HEK293 (cell line): Measurements from ENCODE around the gene WNT16.

Experiments used
- CTCF ChIA-PET: fragments of 350-600 bp; formaldehyde crosslinking; extraction: SDS; loops from one replicate; lab custom pipeline; 2021; ENCODE audit warnings: antibody characterized with exemption; lab: Yijun Ruan, JAX
- POLR2A ChIA-PET: fragments of 300-600 bp; formaldehyde crosslinking; extraction: SDS; loops from one replicate; lab custom pipeline; 2020; ENCODE audit warnings: antibody characterized with exemption, inconsistent platforms; lab: Yijun Ruan, JAX
- H3K27ac ChIP-seq: fragments of 200-500 bp; sonication (Bioruptor generic); 2 replicates; pipeline ENCODE4 v1.5.1; 2014; ENCODE audit warnings: low read depth, low read length, control low read depth, inconsistent platforms; ENCODE audit errors: extremely low read depth
- H3K36me3 ChIP-seq, 2 experiments: fragments of 200-500 bp in 1 of 2; sonication (Bioruptor generic) in 1 of 2; 1 replicate in 1 of 2; 2 replicates in 1 of 2; pipeline ENCODE4 v1.5.1; 2014 to 2017; ENCODE audit warnings: inconsistent platforms in 2 of 2, low read length in 2 of 2; ENCODE audit not compliant: control insufficient read depth in 2 of 2, insufficient read depth in 1 of 2
- H3K4me1 ChIP-seq: fragments of 200-500 bp; sonication (Bioruptor generic); 2 replicates; pipeline ENCODE4 v1.5.1; 2014; ENCODE audit warnings: mild to moderate bottlenecking, low read length, inconsistent platforms; ENCODE audit not compliant: control insufficient read depth, insufficient read depth
- H3K4me3 ChIP-seq: 2 replicates; pipeline ENCODE4 v1.5.1; 2011; ENCODE audit warnings: low read depth, mild to moderate bottlenecking, control low read depth, low read length, moderate library complexity
- H3K9me3 ChIP-seq: fragments of 200-500 bp; sonication (Bioruptor generic); 2 replicates; pipeline ENCODE4 v1.5.1; 2014; ENCODE audit warnings: low read depth, low read length, inconsistent platforms; ENCODE audit not compliant: control insufficient read depth, insufficient read depth
- BCL6B ChIP-seq: fragments of 450-650 bp; formaldehyde crosslinking; IDR thresholded peaks from 2 replicates; pipeline ENCODE4 v1.5.1; 2017; ENCODE audit warnings: missing biosample characterization, missing genetic modification characterization
- KLF7 ChIP-seq: fragments of 450-650 bp; formaldehyde crosslinking; IDR thresholded peaks from 2 replicates; pipeline ENCODE4 v1.5.1; 2016; ENCODE audit warnings: missing biosample characterization, missing genetic modification characterization, borderline replicate concordance
- MEIS1 ChIP-seq: sonication (generic); formaldehyde crosslinking; IDR thresholded peaks from 2 replicates; pipeline ENCODE4 v1.8.1; 2022; ENCODE audit warnings: missing genetic modification reagents, mild to moderate bottlenecking, borderline replicate concordance
- REST ChIP-seq: fragments of 450-650 bp; formaldehyde crosslinking; IDR thresholded peaks from 2 replicates; pipeline ENCODE4 v1.5.1; 2016; ENCODE audit warnings: missing biosample characterization, missing genetic modification characterization
- ZFP37 ChIP-seq: fragments of 450-650 bp; formaldehyde crosslinking; IDR thresholded peaks from 2 replicates; pipeline ENCODE4 v1.5.1; 2016; ENCODE audit warnings: missing biosample characterization, missing genetic modification characterization
- ZNF169 ChIP-seq: fragments of 450-650 bp; formaldehyde crosslinking; IDR thresholded peaks from 2 replicates; pipeline ENCODE4 v1.5.1; 2016; ENCODE audit warnings: missing biosample characterization, missing genetic modification characterization
- ZNF274 ChIP-seq, 2 experiments: fragments of 200-500 bp in 1 of 2; fragments of 450-650 bp in 1 of 2; sonication (Bioruptor generic) in 1 of 2; formaldehyde crosslinking in 1 of 2; IDR thresholded peaks; 2 replicates each; pipeline versions ENCODE4 v1.5.1 to v1.6.1; 2014 to 2016; ENCODE audit warnings: borderline replicate concordance in 1 of 2, inconsistent platforms in 1 of 2, low read length in 1 of 2, missing biosample characterization in 1 of 2, missing genetic modification characterization in 1 of 2
- ZNF292 ChIP-seq: fragments of 450-650 bp; formaldehyde crosslinking; IDR thresholded peaks from 2 replicates; pipeline ENCODE4 v1.5.1; 2016; ENCODE audit warnings: low read depth, missing biosample characterization, missing genetic modification characterization, borderline replicate concordance
- ZNF302 ChIP-seq: fragments of 450-650 bp; formaldehyde crosslinking; IDR thresholded peaks from 2 replicates; pipeline ENCODE4 v1.5.1; 2016; ENCODE audit warnings: missing biosample characterization, missing genetic modification characterization, low read depth
- ZNF311 ChIP-seq: fragments of 450-650 bp; formaldehyde crosslinking; IDR thresholded peaks from 2 replicates; pipeline ENCODE4 v1.5.1; 2017; ENCODE audit warnings: missing biosample characterization, missing genetic modification characterization, borderline replicate concordance
- ZNF366 ChIP-seq: fragments of 450-650 bp; formaldehyde crosslinking; conservative IDR thresholded peaks from 2 replicates; pipeline ENCODE4 v1.5.1; 2016; ENCODE audit warnings: missing biosample characterization, missing genetic modification characterization
- ZNF600 ChIP-seq: fragments of 450-650 bp; formaldehyde crosslinking; IDR thresholded peaks from 2 replicates; pipeline ENCODE4 v1.5.1; 2016; ENCODE audit warnings: missing biosample characterization, missing genetic modification characterization
- ZNF621 ChIP-seq: fragments of 450-650 bp; formaldehyde crosslinking; IDR thresholded peaks from 2 replicates; pipeline ENCODE4 v1.5.1; 2017; ENCODE audit warnings: missing biosample characterization, missing genetic modification characterization
- ZSCAN18 ChIP-seq: fragments of 450-650 bp; formaldehyde crosslinking; IDR thresholded peaks from 2 replicates; pipeline ENCODE4 v1.5.1; 2016; ENCODE audit warnings: missing biosample characterization, missing genetic modification characterization
- ZXDB ChIP-seq: fragments of 450-650 bp; formaldehyde crosslinking; IDR thresholded peaks from 2 replicates; pipeline ENCODE4 v1.5.1; 2016; ENCODE audit warnings: missing biosample characterization, missing genetic modification characterization
- TF ChIP-seq, protein P1 (sequence below): fragments of 450-650 bp; formaldehyde crosslinking; IDR thresholded peaks from 2 replicates; pipeline ENCODE4 v1.5.1; 2016; ENCODE audit warnings: missing biosample characterization, missing genetic modification characterization
- TF ChIP-seq, protein P2 (sequence below): fragments of 450-650 bp; formaldehyde crosslinking; IDR thresholded peaks from 2 replicates; pipeline ENCODE4 v1.5.1; 2016; ENCODE audit warnings: missing biosample characterization, missing genetic modification characterization, borderline replicate concordance
- TF ChIP-seq, protein P3 (sequence below): fragments of 450-650 bp; formaldehyde crosslinking; IDR thresholded peaks from 2 replicates; pipeline ENCODE4 v1.5.1; 2016; ENCODE audit warnings: missing biosample characterization, missing genetic modification characterization

WNT16 gene

GRCh38 chr7:121376979-121377378 lies 48.2 kb downstream of the WNT16 start (continued):
- TF ChIP-seq BCL6B = no peak
- no peak for TF ChIP-seq ZNF600 (tag by site-specific recombination)
- no peak for TF ChIP-seq ZNF302
- TF ChIP-seq, protein P1, sequence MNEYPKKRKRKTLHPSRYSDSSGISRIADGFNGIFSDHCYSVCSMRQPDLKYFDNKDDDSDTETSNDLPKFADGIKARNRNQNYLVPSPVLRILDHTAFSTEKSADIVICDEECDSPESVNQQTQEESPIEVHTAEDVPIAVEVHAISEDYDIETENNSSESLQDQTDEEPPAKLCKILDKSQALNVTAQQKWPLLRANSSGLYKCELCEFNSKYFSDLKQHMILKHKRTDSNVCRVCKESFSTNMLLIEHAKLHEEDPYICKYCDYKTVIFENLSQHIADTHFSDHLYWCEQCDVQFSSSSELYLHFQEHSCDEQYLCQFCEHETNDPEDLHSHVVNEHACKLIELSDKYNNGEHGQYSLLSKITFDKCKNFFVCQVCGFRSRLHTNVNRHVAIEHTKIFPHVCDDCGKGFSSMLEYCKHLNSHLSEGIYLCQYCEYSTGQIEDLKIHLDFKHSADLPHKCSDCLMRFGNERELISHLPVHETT = no peak
- no peak for TF ChIP-seq ZNF274 (IDR thresholded peaks at IDR 0.05; ENCODE audit: low read length)
- no peak for TF ChIP-seq ZNF274 (tag by site-specific recombination; IDR thresholded peaks at IDR 0.05; ENCODE audit: borderline replicate concordance)
- no peak for TF ChIP-seq REST
- no peak for TF ChIP-seq ZNF292
- no peak for TF ChIP-seq MEIS1
- TF ChIP-seq ZSCAN18 (tag by site-specific recombination) = no peak
- no peak for TF ChIP-seq KLF7 (tag by site-specific recombination)

GRCh38 chr7:121379930-121380329 lies 51.1 kb downstream of the WNT16 start:
- no peak overlapping the region for H3K27ac ChIP-seq
- ChIA-PET CTCF (interaction anchor here (1.0 to 4.2 kb wide), 6 partner anchors 8 to 615 kb away, joined by 3 to 22 read pairs (median 4); partner anchors contain the start of gene FAM3C), POLR2A (no interaction called here)
- H3K4me3 ChIP-seq = no peak overlapping the region
- peaks cover 6 to 36% of the 10 kb centered on the region in 2 experiments; a peak in 2 of 3 replicates for H3K36me3 ChIP-seq
- H3K4me1 ChIP-seq = no peaks in the 10 kb centered on the region
- no peaks in the 10 kb centered on the region for H3K9me3 ChIP-seq
- TF ChIP-seq ZNF621 (no peak), ZNF366 (tag by site-specific recombination) (no peak), ZFP37 (tag by site-specific recombination) (no peak), ZNF311 (no peak), ZNF169 (tag by site-specific recombination) (no peak), ZXDB (tag by site-specific recombination) (no peak)
- TF ChIP-seq, protein P2, sequence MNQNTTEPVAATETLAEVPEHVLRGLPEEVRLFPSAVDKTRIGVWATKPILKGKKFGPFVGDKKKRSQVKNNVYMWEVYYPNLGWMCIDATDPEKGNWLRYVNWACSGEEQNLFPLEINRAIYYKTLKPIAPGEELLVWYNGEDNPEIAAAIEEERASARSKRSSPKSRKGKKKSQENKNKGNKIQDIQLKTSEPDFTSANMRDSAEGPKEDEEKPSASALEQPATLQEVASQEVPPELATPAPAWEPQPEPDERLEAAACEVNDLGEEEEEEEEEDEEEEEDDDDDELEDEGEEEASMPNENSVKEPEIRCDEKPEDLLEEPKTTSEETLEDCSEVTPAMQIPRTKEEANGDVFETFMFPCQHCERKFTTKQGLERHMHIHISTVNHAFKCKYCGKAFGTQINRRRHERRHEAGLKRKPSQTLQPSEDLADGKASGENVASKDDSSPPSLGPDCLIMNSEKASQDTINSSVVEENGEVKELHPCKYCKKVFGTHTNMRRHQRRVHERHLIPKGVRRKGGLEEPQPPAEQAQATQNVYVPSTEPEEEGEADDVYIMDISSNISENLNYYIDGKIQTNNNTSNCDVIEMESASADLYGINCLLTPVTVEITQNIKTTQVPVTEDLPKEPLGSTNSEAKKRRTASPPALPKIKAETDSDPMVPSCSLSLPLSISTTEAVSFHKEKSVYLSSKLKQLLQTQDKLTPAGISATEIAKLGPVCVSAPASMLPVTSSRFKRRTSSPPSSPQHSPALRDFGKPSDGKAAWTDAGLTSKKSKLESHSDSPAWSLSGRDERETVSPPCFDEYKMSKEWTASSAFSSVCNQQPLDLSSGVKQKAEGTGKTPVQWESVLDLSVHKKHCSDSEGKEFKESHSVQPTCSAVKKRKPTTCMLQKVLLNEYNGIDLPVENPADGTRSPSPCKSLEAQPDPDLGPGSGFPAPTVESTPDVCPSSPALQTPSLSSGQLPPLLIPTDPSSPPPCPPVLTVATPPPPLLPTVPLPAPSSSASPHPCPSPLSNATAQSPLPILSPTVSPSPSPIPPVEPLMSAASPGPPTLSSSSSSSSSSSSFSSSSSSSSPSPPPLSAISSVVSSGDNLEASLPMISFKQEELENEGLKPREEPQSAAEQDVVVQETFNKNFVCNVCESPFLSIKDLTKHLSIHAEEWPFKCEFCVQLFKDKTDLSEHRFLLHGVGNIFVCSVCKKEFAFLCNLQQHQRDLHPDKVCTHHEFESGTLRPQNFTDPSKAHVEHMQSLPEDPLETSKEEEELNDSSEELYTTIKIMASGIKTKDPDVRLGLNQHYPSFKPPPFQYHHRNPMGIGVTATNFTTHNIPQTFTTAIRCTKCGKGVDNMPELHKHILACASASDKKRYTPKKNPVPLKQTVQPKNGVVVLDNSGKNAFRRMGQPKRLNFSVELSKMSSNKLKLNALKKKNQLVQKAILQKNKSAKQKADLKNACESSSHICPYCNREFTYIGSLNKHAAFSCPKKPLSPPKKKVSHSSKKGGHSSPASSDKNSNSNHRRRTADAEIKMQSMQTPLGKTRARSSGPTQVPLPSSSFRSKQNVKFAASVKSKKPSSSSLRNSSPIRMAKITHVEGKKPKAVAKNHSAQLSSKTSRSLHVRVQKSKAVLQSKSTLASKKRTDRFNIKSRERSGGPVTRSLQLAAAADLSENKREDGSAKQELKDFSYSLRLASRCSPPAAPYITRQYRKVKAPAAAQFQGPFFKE (tag by site-specific recombination) = no peak
- TF ChIP-seq, protein P3, sequence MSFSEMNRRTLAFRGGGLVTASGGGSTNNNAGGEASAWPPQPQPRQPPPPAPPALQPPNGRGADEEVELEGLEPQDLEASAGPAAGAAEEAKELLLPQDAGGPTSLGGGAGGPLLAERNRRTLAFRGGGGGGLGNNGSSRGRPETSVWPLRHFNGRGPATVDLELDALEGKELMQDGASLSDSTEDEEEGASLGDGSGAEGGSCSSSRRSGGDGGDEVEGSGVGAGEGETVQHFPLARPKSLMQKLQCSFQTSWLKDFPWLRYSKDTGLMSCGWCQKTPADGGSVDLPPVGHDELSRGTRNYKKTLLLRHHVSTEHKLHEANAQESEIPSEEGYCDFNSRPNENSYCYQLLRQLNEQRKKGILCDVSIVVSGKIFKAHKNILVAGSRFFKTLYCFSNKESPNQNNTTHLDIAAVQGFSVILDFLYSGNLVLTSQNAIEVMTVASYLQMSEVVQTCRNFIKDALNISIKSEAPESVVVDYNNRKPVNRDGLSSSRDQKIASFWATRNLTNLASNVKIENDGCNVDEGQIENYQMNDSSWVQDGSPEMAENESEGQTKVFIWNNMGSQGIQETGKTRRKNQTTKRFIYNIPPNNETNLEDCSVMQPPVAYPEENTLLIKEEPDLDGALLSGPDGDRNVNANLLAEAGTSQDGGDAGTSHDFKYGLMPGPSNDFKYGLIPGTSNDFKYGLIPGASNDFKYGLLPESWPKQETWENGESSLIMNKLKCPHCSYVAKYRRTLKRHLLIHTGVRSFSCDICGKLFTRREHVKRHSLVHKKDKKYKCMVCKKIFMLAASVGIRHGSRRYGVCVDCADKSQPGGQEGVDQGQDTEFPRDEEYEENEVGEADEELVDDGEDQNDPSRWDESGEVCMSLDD = no peak
